Endothelial cell (in vitro differentiated cells): ENCODE data around the gene PIGM. TPM values are rescaled to one million over a fixed set of nuclear protein-coding genes. Genes with fewer than 3 reads are reported as not detected.

Source experiments
- DNase-seq: peaks from one replicate; pipeline ENCODE4 v3.0.0; 2021; ENCODE audit warnings: low spot score
- H3K27ac Mint-ChIP-seq: one replicate; pipeline ENCODE4 v1.8.0; 2021; ENCODE audit warnings: mixed read lengths, inconsistent platforms; ENCODE audit not compliant: unreplicated experiment
- H3K27me3 Mint-ChIP-seq: one replicate; pipeline ENCODE4 v1.8.0; 2021; ENCODE audit warnings: mild to moderate bottlenecking, moderate library complexity, mixed read lengths, inconsistent platforms; ENCODE audit not compliant: unreplicated experiment
- H3K36me3 Mint-ChIP-seq: one replicate; pipeline ENCODE4 v1.8.0; 2021; ENCODE audit warnings: mild to moderate bottlenecking, low read depth, mixed read lengths, inconsistent platforms; ENCODE audit not compliant: unreplicated experiment
- H3K4me1 Mint-ChIP-seq: one replicate; pipeline ENCODE4 v1.8.0; 2021; ENCODE audit warnings: mild to moderate bottlenecking, mixed read lengths, inconsistent platforms; ENCODE audit not compliant: unreplicated experiment
- H3K4me3 Mint-ChIP-seq: one replicate; pipeline ENCODE4 v1.8.0; 2021; ENCODE audit warnings: mild to moderate bottlenecking, mixed read lengths, inconsistent platforms; ENCODE audit not compliant: unreplicated experiment
- H3K9me3 Mint-ChIP-seq: one replicate; pipeline ENCODE4 v1.8.0; 2021; ENCODE audit warnings: mixed read lengths, inconsistent platforms; ENCODE audit not compliant: unreplicated experiment
- CTCF ChIP-seq: fragments of 200-600 bp; sonication (generic); IDR thresholded peaks from one replicate; pipeline ENCODE4 v1.5.0; 2021; ENCODE audit warnings: antibody characterized with exemption; ENCODE audit not compliant: unreplicated experiment
- total RNA-seq: library from RNA; stranded (reverse); fragmentation: NEBNext Ultra II Directional; extraction: Animal tissue kit (Norgen Biotek cat#: 25700); gene quantifications from one replicate; pipeline ENCODE4 v1.2.1, GENCODE V29; 2021; ENCODE audit not compliant: unreplicated experiment

PIGM gene
- total RNA-seq, 1 donor from 2014 or later: 6.0 TPM

- Mint-ChIP-seq H3K9me3 (no peaks in the 10 kb centered on the region), H3K27ac (no peak overlapping the region), H3K4me3 (no peak overlapping the region), H3K36me3 (no peaks in the 10 kb centered on the region), H3K4me1 (no peaks in the 10 kb centered on the region), H3K27me3 (no peaks in the 10 kb centered on the region)
- TF ChIP-seq CTCF: no peak
- no peak for DNase-seq
Observed at GRCh38 chr1:159991513-159991912, 40.3 kb downstream of the PIGM start.

DNA sequence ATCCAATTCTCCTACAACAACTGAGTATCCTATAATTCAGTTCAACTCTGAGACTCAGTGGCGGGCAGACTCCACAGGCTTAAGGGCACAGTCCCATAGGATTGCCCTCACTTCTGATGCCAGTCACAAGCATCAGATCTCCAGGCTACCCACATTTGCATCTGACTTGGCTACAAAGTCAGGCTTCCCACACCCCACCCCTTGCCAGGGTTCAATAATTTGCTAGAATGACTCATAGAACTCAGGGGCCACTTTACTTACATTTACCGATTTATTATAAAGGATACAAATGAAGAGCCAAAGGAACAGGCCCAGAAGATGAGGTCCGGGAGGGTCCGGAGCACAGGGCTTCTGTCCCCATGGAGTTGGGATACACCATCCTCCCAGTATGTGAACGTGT lies 41.8 kb downstream of the PIGM start:
- Mint-ChIP-seq H3K27me3 (no peaks in the 10 kb centered on the region), H3K9me3 (no peaks in the 10 kb centered on the region)
- no peak for DNase-seq

GRCh38 chr1:159989581-159989980 lies 42.2 kb downstream of the PIGM start:
- H3K27me3 Mint-ChIP-seq: no peaks in the 10 kb centered on the region
- TF ChIP-seq CTCF: no peak
- no peak overlapping the region for H3K4me3 Mint-ChIP-seq
- DNase-seq: no peak
- no peak overlapping the region for H3K27ac Mint-ChIP-seq
- H3K9me3 Mint-ChIP-seq: no peaks in the 10 kb centered on the region
- H3K4me1 Mint-ChIP-seq: peaks cover 10% of the 10 kb centered on the region
- H3K36me3 Mint-ChIP-seq: no peaks in the 10 kb centered on the region

More for the DNA sequence above, 41.8 kb downstream of the PIGM start:
- no peak overlapping the region for H3K27ac Mint-ChIP-seq
- TF ChIP-seq CTCF: no peak
- no peak overlapping the region for H3K4me3 Mint-ChIP-seq
- peaks cover 6% of the 10 kb centered on the region for H3K4me1 Mint-ChIP-seq
- no peaks in the 10 kb centered on the region for H3K36me3 Mint-ChIP-seq

- no peak overlapping the region for H3K27ac Mint-ChIP-seq
- no peak for DNase-seq
- TF ChIP-seq CTCF: no peak
- H3K4me3 Mint-ChIP-seq: no peak overlapping the region
- no peaks in the 10 kb centered on the region for H3K27me3 Mint-ChIP-seq
- H3K36me3 Mint-ChIP-seq: no peaks in the 10 kb centered on the region
- peaks cover 10% of the 10 kb centered on the region for H3K4me1 Mint-ChIP-seq
- H3K9me3 Mint-ChIP-seq: no peaks in the 10 kb centered on the region
Observed at GRCh38 chr1:159988006-159988405, 43.8 kb downstream of the PIGM start.

DNA sequence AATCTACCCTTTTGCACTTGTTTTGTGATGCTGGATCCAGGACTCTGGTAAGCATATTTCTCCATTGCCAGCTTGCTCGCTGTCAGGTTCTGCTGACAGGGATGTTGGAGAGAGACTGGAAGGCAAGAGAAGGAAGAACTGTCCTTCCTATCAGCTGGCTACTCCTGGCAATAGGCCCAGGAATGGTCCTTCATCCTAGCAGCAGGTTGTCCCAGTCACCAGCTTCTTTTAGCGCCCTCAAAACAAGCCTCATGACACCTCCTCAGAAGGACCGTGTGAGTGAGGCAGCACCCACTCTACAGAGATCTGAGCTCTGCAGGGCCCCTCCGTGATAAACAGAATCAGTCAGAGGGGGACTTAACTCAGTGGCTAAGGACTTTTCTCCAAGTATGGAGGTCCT lies 44.6 kb downstream of the PIGM start:
- no peaks in the 10 kb centered on the region for H3K27me3 Mint-ChIP-seq
- H3K27ac Mint-ChIP-seq: no peak overlapping the region
- no peak for TF ChIP-seq CTCF
- no peaks in the 10 kb centered on the region for H3K9me3 Mint-ChIP-seq
- H3K4me1 Mint-ChIP-seq: peaks cover 10% of the 10 kb centered on the region
- H3K4me3 Mint-ChIP-seq: no peak overlapping the region
- DNase-seq: no peak
- H3K36me3 Mint-ChIP-seq: peaks cover under 1% of the 10 kb centered on the region
